CD14-positive monocyte (primary cell): ENCODE data around the gene PERM1. TPM values are rescaled to one million over a fixed set of nuclear protein-coding genes. Genes with fewer than 3 reads are reported as not detected.

Source experiments
- DNase-seq, 3 donors: peaks; one replicate each; pipeline ENCODE4 v3.0.0-alpha.2; 2011 to 2022
- H2AFZ ChIP-seq: 2 replicates; pipeline ENCODE4 v1.6.0; 2012; ENCODE audit warnings: mild to moderate bottlenecking, low read depth, low read length, inconsistent platforms; ENCODE audit not compliant: insufficient read depth, poor library complexity, severe bottlenecking
- H3K27ac ChIP-seq, 2 donors: 1 replicate in 1 of 2; 2 replicates in 1 of 2; pipeline ENCODE4 v1.5.1; 2012 to 2013; ENCODE audit warnings: low read length in 2 of 2, control low read depth in 1 of 2, inconsistent platforms in 1 of 2, low read depth in 1 of 2, mild to moderate bottlenecking in 1 of 2
- H3K27me3 ChIP-seq, 2 donors: one replicate each; pipeline versions ENCODE4 v1.6.0 to v1.6.1; 2011 to 2013; ENCODE audit warnings: low read length in 2 of 2; ENCODE audit not compliant: control insufficient read depth in 2 of 2, insufficient read depth in 2 of 2
- H3K36me3 ChIP-seq, 2 donors: replicated peaks in 1 of 2; 1 replicate in 1 of 2; 2 replicates in 1 of 2; pipeline versions ENCODE4 v1.5.1 to v1.6.1; 2012 to 2013; ENCODE audit warnings: low read length in 2 of 2, control low read depth in 1 of 2, inconsistent platforms in 1 of 2, mild to moderate bottlenecking in 1 of 2; ENCODE audit not compliant: insufficient read depth in 2 of 2, control insufficient read depth in 1 of 2
- H3K4me1 ChIP-seq, 2 donors: 1 replicate in 1 of 2; 2 replicates in 1 of 2; pipeline versions ENCODE4 v1.5.1 to v1.6.1; 2012 to 2013; ENCODE audit warnings: low read length in 2 of 2, control low read depth in 1 of 2, inconsistent platforms in 1 of 2, mild to moderate bottlenecking in 1 of 2, moderate library complexity in 1 of 2; ENCODE audit not compliant: insufficient read depth in 2 of 2, control insufficient read depth in 1 of 2
- H3K4me2 ChIP-seq: replicated peaks from 2 replicates; pipeline ENCODE3; 2012; ENCODE audit warnings: low read length, moderate library complexity, mild to moderate bottlenecking; ENCODE audit not compliant: poor library complexity, severe bottlenecking; ENCODE audit errors: extremely low read depth
- H3K4me3 ChIP-seq, 3 experiments: fragments of 200-600 bp in 1 of 3; sonication (generic) in 1 of 3; replicated peaks in 1 of 3; 1 replicate in 2 of 3; 2 replicates in 1 of 3; pipeline ENCODE4 v1.5.1; 2011 to 2013; ENCODE audit warnings: low read length in 3 of 3, mild to moderate bottlenecking in 3 of 3, control low read depth in 2 of 3, low read depth in 2 of 3, inconsistent platforms in 1 of 3, moderate library complexity in 1 of 3
- H3K79me2 ChIP-seq: 2 replicates; pipeline ENCODE4 v1.6.0; 2012; ENCODE audit warnings: mild to moderate bottlenecking, control low read depth, inconsistent platforms, low read length, moderate library complexity; ENCODE audit not compliant: insufficient read depth
- H3K9ac ChIP-seq: 2 replicates; pipeline ENCODE4 v1.6.0; 2017; ENCODE audit warnings: low read length, mild to moderate bottlenecking; ENCODE audit not compliant: insufficient read depth, poor library complexity, severe bottlenecking
- H3K9me3 ChIP-seq, 2 donors: replicated peaks in 1 of 2; 1 replicate in 1 of 2; 2 replicates in 1 of 2; pipeline versions ENCODE4 v1.5.1 to v1.6.1; 2012 to 2013; ENCODE audit warnings: low read length in 2 of 2, control low read depth in 1 of 2; ENCODE audit not compliant: control insufficient read depth in 1 of 2, insufficient read depth in 1 of 2
- H4K20me1 ChIP-seq: 2 replicates; pipeline ENCODE4 v1.6.0; 2012; ENCODE audit warnings: mild to moderate bottlenecking, low read length, control low read depth, moderate library complexity; ENCODE audit not compliant: insufficient read depth
- H3K27ac Mint-ChIP-seq, 7 donors: one replicate each; pipeline ENCODE4 v1.8.0; 2020; ENCODE audit warnings: mild to moderate bottlenecking in 7 of 7, mixed read lengths in 7 of 7, moderate library complexity in 6 of 7, inconsistent platforms in 2 of 7
- H3K27me3 Mint-ChIP-seq, 3 donors: one replicate each; pipeline ENCODE4 v1.8.0; 2021 to 2022; ENCODE audit warnings: low read depth in 3 of 3, mild to moderate bottlenecking in 3 of 3, mixed read lengths in 3 of 3, moderate library complexity in 3 of 3, inconsistent platforms in 1 of 3
- H3K36me3 Mint-ChIP-seq, 2 donors: one replicate each; pipeline ENCODE4 v1.8.0; 2020; ENCODE audit warnings: mixed read lengths in 2 of 2, inconsistent platforms in 1 of 2, mild to moderate bottlenecking in 1 of 2
- H3K4me1 Mint-ChIP-seq: one replicate; pipeline ENCODE4 v1.8.0; 2020; ENCODE audit warnings: mild to moderate bottlenecking, mixed read lengths
- H3K4me3 Mint-ChIP-seq, 2 donors: one replicate each; pipeline ENCODE4 v1.8.0; 2020; ENCODE audit warnings: mild to moderate bottlenecking in 2 of 2, mixed read lengths in 2 of 2, moderate library complexity in 1 of 2
- H3K9me3 Mint-ChIP-seq, 7 donors: one replicate each; pipeline ENCODE4 v1.8.0; 2020 to 2022; ENCODE audit warnings: mixed read lengths in 7 of 7, mild to moderate bottlenecking in 6 of 7, moderate library complexity in 6 of 7, inconsistent platforms in 2 of 7
- CTCF ChIP-seq: fragments of 200-600 bp; IDR thresholded peaks from one replicate; pipeline ENCODE4 v1.8.0; 2022; ENCODE audit warnings: antibody characterized with exemption, mild to moderate bottlenecking
- WGBS: methylation state at CpG from one replicate; pipeline ENCODE4 v1.1.5; 2013; ENCODE audit warnings: missing lambda C conversion rate; ENCODE audit not compliant: insufficient coverage; 5-methylcytosine and 5-hydroxymethylcytosine counted together
- intact Hi-C, 2 donors: fragments of 100-400 bp; cut with micrococcal nuclease; formaldehyde crosslinking; loops; one replicate each; pipeline versions ENCODE4 v1.15.0 to v1.15.1; 2023
- polyA plus RNA-seq, 3 donors: library from polyadenylated mRNA; depleted of rRNA in 1 of 3; unstranded in 2 of 3; stranded (reverse) in 1 of 3; fragments of 300-500 nt in 2 of 3; fragments of >200 nt in 1 of 3; fragmentation: Illumina TruSeq in 2 of 3; gene quantifications; 1 replicate in 2 of 3; 2 replicates in 1 of 3; pipeline ENCODE4 v1.2.3, GENCODE V29; 2012 to 2021

The PERM1 gene
- polyA plus RNA-seq, 3 donors: not detected

- H3K27ac ChIP-seq: peak within 1 kb of the TSS in 1 of 2 donors; percentile 62
- Mint-ChIP-seq H3K27ac (peak within 1 kb of the TSS in 2 of 7 donors; percentile 35 to 63), H3K27me3 (peaks cover 34 to 54% (median 42%) of the 10 kb centered on the region in 3 donors), H3K9me3 (peaks cover 0 to 3% (median 0%) of the 10 kb centered on the region in 7 donors), H3K36me3 (peaks cover 16 to 19% of the 10 kb centered on the region in 2 donors), H3K4me3 (peak within 1 kb of the TSS; percentile 83 to 90), H3K4me1 (peaks cover 14% of the 10 kb centered on the region)
- peaks cover 0 to 3% of the 10 kb centered on the region in 2 donors for H3K36me3 ChIP-seq
- WGBS: 1% methylated on average over 31 of the region's 31 CpGs
- H4K20me1 ChIP-seq: no peaks in the 10 kb centered on the region
- H3K9me3 ChIP-seq: peaks cover 0 to 8% of the 10 kb centered on the region in 2 donors
- H3K9ac ChIP-seq: peak within 1 kb of the TSS; percentile 75
- peak; percentile 26 to 56 (median 34) for DNase-seq
- peak within 1 kb of the TSS; percentile 87 for H2AFZ ChIP-seq
- H3K4me1 ChIP-seq: peaks cover 20 to 26% of the 10 kb centered on the region in 2 donors
- no peak for TF ChIP-seq CTCF
- H3K4me2 ChIP-seq: peak within 1 kb of the TSS; percentile 86
- intact Hi-C loops: loop anchor here in 1 of 2 donors (10.0 kb wide), 1 partner anchor 61 kb away; no protein-coding TSS in a partner anchor
- H3K79me2 ChIP-seq: no peaks in the 10 kb centered on the region
- H3K4me3 ChIP-seq: peak within 1 kb of the TSS; percentile 59 to 79 (median 62)
- H3K27me3 ChIP-seq: peaks cover 3 to 43% of the 10 kb centered on the region in 2 donors
These were observed 15.7 kb downstream of the PERM1 start, which contains the start of gene PLEKHN1 for GRCh38 chr1:966135-966703. Gene PLEKHN1, plus strand, starts transcription at chr1:966482. Its CDS starts 50 bp downstream, at chr1:966532.

- peak overlapping the region; percentile 86 for H3K4me2 ChIP-seq
- WGBS: 65% methylated on average over 22 of the region's 26 CpGs
- peaks cover 14% of the 10 kb centered on the region for H3K4me1 Mint-ChIP-seq
- peak overlapping the region; percentile 87 for H2AFZ ChIP-seq
- peak overlapping the region; percentile 67 to 76 for H3K4me3 Mint-ChIP-seq
- DNase-seq: no peak
- no peaks in the 10 kb centered on the region for H3K79me2 ChIP-seq
- peak overlapping the region in 2 of 7 donors; percentile 25 to 63 for H3K27ac Mint-ChIP-seq
- H4K20me1 ChIP-seq: no peaks in the 10 kb centered on the region
- TF ChIP-seq CTCF: no peak
- no peak overlapping the region for H3K27ac ChIP-seq
- peak overlapping the region in 2 of 3 experiments; percentile 62 to 79 for H3K4me3 ChIP-seq
- intact Hi-C loops: loop anchor here in 1 of 2 donors (10.0 kb wide), 1 partner anchor 61 kb away; no protein-coding TSS in a partner anchor
- H3K9ac ChIP-seq: peak overlapping the region; percentile 75
- H3K4me1 ChIP-seq: peaks cover 21 to 31% of the 10 kb centered on the region in 2 donors
- peaks cover 0 to 8% of the 10 kb centered on the region in 2 donors for H3K9me3 ChIP-seq
- H3K27me3 Mint-ChIP-seq: peaks cover 29 to 48% (median 37%) of the 10 kb centered on the region in 3 donors
- peaks cover 0 to 3% (median 0%) of the 10 kb centered on the region in 7 donors for H3K9me3 Mint-ChIP-seq
- peaks cover 0 to 3% of the 10 kb centered on the region in 2 donors for H3K36me3 ChIP-seq
- H3K27me3 ChIP-seq: peaks cover 2 to 38% of the 10 kb centered on the region in 2 donors
- peaks cover 16 to 19% of the 10 kb centered on the region in 2 donors for H3K36me3 Mint-ChIP-seq
These were observed 16.3 kb downstream of the PERM1 start for GRCh38 chr1:965526-966134.
